HepG2 (cell line): Measurements from ENCODE around the gene ATP2B3.

Experiments
- ATF2 ChIP-seq: sonication (generic); formaldehyde crosslinking; IDR thresholded peaks from 2 replicates; pipeline ENCODE4 v1.4.0; 2020; ENCODE audit warnings: missing genetic modification reagents
- MAX ChIP-seq: IDR thresholded peaks from 2 replicates; pipeline ENCODE4 v1.6.1; 2012; ENCODE audit warnings: inconsistent platforms

GRCh38 chrX:153561337-153561736 lies 43.9 kb downstream of the ATP2B3 start:
- no peak for TF ChIP-seq MAX
- TF ChIP-seq ATF2 = no peak
